Peyer's patch (tissue), 4 donors: Measurements from ENCODE around the gene SCNM1.

ENCODE experiments used
- CTCF ChIP-seq, 6 experiments: fragments of 450-650 bp in 4 of 6; fragments of 200-600 bp in 2 of 6; sonication (generic) in 1 of 6; IDR thresholded peaks; one replicate each; pipeline ENCODE4 v1.5.1; 2017 to 2019; ENCODE audit warnings: antibody characterized with exemption in 6 of 6, mild to moderate bottlenecking in 3 of 6, moderate library complexity in 1 of 6
- POLR2A ChIP-seq, 2 donors: fragments of 450-650 bp; IDR thresholded peaks; one replicate each; pipeline ENCODE4 v1.5.1; 2017; ENCODE audit warnings: antibody characterized with exemption in 2 of 2, mild to moderate bottlenecking in 2 of 2, moderate library complexity in 2 of 2

GRCh38 chr1:151192047-151192446 is 26.1 kb downstream of the SCNM1 start:
- TF ChIP-seq CTCF (IDR thresholded peaks at IDR 0.05) (no peak), POLR2A (IDR thresholded peaks at IDR 0.05) (no peak)
